ENCODE results near the gene PTPN11.
"Not testable (repeated sequence)": the region's sequence is repeated elsewhere in the genome, so short reads cannot be mapped to it uniquely, and the experiment has no call there.

Gene PTPN11

GRCh38 chr12:112457142-112457541 lies 38.4 kb downstream of the PTPN11 start:
- not testable (repeated sequence) for DNase-seq

- DNase-seq: no peak
Measured at GRCh38 chr12:112458330-112458729, 39.6 kb downstream of the PTPN11 start.

DNA sequence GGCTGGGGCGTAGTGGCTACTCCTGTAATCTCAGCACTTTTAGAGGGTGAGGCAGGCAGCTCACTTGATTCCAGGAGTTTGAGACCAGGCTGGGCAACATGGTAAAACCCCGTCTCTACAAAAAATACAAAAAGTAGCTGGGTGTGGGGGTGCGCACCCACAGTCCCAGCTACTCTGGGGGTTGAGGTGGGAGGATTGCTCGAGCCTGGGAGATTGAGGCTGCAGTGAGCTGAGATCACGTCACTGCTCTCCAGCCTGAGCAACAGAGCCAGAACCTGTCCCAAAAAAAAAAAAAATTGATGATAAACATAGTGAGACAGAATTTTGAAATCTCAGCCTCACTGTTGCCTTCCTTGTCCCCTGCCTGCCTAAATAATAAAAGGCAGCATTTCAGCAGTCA lies 40.0 kb downstream of the PTPN11 start:
- no peak for DNase-seq

DNA sequence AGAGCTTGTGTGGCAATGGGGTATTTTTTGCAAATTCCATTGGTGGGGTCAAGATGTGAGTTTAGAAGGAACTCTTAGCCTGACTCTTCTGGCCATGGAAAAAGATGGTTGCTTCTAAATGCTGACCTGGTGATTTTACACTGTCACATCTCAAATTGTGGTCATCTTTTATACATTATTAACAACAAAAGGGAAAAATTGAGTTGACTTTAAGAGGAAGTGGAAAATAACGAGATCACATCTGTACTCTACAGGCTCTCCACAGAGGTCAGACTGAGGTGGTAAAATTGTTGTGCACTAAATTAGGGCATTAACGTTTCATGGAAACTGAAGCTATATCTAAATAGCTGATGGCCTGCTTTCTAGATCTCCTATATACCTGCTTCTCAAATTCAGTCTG lies 44.7 kb downstream of the PTPN11 start:
- DNase-seq: no peak

DNA sequence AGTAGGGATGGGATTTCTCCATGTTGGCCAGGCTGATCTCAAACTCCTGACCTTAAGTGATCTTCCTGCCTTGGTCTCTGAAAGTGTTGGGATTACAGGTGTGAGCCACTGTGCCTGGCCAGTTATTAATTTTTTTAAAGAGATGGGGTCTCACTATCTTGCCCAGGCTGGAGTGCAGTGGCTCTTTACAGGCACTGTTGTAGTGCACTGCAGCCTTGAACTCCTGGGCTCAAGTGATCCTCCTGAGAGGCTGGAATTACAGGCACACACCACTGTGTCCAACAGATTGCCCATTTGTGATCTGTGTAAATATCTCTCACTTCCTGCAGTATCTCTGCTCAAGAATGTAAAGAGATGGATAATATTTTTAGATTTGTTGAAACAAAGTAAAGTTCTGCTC lies 45.9 kb downstream of the PTPN11 start:
- DNase-seq: no peak

DNA sequence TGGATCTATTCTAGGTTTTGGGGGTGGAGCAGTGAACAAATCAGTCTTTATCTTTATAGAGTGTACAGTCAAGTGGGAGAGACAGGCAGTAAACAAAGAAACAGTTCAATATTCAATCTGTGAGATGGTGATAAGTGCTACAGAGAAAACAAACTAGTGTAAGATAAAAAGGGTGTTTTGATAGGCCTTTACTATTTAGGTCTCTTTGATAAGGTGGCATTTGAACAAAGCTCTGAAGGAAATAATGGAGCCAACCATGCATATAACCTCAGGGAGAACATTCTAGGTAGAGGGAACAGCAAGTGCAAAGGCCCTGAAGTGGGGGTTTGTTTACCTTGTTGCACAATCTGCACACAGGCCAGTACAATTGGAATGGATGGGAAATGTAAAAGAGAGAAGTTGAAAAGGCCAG lies 47.3 kb downstream of the PTPN11 start:
- no peak for DNase-seq

DNA sequence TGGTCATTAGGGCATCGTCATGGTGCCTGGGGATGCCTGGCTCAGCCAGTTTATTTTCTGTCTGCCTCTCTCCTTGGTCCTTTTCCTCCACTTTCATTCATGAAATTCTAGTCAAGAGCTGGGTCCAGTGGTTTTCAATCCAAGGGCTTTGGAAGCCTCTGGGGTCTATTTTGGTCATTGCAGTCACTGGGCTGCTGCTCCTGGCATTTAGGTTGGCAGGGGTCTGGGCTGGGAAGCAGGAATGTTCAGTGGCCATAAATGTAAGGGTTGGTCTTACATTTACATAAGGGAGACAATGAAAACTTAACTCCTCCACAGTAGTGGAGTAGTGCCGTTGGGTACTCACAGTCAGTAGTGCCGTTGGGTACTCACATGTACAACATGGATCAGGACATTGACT lies 48.1 kb downstream of the PTPN11 start:
- DNase-seq: no peak

DNA sequence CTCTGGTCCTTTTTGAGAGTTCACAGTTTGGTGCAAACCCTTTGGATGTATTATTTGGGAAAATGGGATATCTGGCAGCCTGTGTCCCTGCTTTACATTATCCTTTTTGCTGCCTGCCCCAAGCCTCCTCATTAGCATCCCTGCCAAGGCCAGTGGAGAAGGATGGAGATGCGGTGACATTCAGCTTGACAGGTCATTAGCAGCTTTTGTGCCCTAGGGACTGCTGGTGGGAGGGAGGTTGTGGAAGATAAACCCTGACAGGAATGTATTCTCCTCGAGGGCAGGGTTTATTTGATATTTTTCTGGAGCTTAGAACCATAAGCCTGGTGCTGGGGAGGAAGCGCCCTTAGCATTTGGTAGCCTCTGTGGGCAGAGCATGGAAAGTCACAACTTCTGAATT lies 49.3 kb downstream of the PTPN11 start:
- no peak for DNase-seq

GRCh38 chr12:112473056-112473455 lies 54.3 kb downstream of the PTPN11 start:
- no peak for DNase-seq

DNA sequence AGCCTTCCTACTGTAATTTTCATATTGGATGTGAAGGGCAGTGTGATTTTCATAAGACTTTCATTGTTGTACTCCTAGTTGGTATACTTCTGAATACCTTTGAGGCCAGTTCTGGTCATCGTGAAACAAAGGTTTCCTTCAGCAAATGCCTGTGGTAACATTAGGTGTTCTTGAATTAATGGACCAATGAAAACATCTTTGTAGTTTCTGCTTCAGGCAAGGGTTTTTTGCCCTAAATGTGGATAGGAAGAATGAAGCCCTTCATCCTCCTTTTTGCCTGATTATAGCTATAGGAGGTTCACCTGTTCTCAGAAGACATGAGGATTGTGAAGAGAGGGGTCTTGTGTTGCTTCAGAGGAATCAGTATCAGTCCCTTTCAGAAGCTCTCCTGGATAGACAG lies 60.7 kb downstream of the PTPN11 start:
- DNase-seq: no peak

GRCh38 chr12:112480931-112481330 lies 62.2 kb downstream of the PTPN11 start:
- DNase-seq: no peak

- DNase-seq: no peak
Measured at GRCh38 chr12:112482733-112483132, 64.0 kb downstream of the PTPN11 start.

DNA sequence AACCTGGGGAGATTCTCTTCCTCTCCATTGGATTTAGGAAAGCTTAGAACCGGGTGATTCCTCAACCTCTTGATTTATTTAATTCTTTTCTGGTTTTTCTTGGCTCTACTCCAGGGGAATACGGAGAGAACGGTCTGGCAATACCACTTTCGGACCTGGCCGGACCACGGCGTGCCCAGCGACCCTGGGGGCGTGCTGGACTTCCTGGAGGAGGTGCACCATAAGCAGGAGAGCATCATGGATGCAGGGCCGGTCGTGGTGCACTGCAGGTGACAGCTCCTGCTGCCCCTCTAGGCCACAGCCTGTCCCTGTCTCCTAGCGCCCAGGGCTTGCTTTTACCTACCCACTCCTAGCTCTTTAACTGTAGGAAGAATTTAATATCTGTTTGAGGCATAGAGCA lies 67.6 kb downstream of the PTPN11 start:
- no peak for DNase-seq

DNA sequence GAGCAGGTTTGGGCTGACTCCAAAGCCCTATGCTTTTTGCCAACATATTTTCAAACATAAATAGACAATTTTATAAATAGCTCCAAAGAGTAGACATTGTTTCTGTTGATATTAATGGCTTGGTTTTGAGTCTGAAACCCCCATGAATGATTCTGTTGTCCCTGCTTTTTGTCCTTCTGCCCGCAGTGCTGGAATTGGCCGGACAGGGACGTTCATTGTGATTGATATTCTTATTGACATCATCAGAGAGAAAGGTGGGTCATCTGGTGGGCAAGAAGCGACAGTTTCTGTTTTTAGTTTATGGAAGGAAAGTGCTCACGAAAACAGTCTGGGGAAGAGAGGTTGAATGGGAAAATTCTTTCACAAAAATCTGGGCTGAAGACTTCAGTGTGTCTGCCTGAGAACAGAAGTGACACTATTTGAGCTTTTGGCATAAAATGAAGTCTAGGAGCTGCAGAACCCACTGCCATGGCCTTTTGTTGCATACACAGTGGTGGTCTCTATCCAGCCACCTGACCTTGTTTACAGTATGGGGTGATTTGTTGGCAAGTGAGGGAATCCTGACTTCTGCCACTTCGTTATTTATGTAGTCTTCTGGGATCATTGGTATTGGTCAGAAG lies 69.6 kb downstream of the PTPN11 start:
- DNase-seq: no peak

- DNase-seq: no peak
Measured at GRCh38 chr12:112489456-112489855, 70.7 kb downstream of the PTPN11 start.

DNA sequence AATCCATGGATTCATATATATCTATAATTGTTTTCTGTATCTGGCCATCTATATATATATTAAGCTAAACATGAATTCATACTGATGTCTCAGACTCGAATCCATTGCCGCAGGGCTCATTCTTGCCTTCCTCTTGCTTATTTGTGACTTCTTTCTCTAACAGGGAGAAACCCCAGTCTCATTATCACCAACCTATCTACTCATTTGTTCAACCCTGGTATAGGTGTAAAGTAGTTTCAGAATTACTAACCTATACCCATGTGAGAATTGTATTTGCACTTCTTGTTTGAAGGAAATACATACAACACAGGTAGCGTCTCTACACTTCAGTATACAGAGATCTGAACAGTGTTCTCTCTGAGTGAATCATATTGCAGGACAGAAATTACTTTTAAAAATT lies 77.7 kb downstream of the PTPN11 start:
- no peak for DNase-seq

- no peak for DNase-seq
Measured at GRCh38 chr12:112498580-112498979, 79.8 kb downstream of the PTPN11 start.

- DNase-seq: no peak
Measured at GRCh38 chr12:112503512-112503911, 84.8 kb downstream of the PTPN11 start.

DNA sequence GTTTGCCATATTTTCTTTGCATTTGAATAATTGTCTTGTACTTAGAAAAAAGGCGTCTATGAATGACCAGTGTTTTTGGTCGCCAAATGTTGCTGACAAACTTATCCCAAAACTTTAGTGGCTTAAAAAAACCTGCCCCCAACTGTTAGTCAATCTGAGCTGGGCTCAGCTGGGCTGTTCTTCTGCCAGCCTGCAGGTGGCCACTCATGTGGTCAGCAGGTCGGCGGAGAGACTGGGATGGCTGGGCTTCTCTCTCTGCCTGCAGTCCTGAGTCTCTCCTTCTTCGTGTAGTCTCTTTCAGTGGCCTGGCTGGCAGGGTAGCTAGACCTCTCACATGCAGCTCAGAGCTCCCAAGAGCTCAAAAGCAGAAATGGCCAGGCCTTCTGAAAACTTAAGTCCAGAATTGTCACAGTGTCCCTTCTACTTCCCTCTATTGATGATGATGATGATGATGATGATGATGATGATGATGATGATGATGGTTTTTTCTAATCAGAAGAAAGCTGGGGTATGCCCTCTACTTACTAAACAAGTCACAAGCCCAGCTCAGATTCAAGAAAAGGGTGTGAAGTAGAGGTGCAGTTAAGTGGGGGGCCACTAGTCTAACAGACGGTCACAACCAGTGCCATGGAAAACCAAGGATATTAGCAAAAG lies 87.9 kb downstream of the PTPN11 start:
- no peak for DNase-seq

DNA sequence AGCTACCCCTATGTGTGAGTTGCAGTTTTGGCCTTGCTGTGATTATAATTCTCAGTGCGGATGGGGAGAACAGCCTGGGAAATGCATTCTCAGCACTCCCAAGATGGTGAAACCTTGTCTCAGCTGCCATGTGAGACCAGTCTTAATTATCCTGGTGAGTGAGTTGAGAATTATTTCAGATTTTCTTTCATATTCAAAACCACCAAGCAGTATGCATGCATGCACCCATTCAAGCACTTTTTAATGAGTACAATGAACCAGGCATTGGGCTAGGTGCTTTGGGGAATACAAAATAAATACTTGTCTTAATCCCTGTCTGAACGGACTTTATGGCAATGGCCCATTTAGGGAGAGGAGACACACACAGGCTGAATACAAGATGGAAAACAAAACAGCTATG lies 94.7 kb downstream of the PTPN11 start:
- no peak for DNase-seq

- no peak for DNase-seq
Measured at GRCh38 chr12:112514456-112514855, 95.7 kb downstream of the PTPN11 start.

GRCh38 chr12:112514926-112515642 lies 96.3 kb downstream of the PTPN11 start:
- no peak for DNase-seq

GRCh38 chr12:112515868-112516267 lies 97.1 kb downstream of the PTPN11 start:
- DNase-seq: no peak

DNA sequence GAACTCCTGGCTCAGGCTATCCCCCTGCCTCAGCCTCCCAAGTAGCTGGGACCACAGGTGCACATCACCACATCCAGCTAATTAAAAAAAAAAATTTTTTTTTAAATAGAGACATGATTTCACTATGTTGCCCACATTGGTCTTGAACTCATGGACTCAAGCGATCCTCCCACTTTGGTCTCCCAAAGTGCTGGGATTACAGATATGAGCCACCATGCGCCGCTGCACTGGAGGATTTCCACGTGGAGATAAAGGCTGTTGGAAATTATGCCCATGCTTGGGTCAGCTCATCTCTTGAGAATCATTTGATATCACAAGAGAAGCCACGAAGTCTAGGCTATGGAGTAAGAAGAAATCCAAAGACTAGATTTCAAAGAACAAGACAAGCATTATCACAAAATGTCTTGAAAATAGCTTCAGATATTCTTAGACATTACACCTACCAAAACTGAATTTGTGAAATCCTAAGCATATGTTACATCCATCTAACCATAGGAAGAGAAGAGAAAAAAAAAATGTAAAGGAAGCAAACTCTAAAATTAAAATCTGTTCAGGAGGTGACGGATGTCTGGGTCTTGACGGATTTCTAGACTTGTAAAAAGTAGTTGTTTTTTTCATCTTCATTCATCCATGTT lies 99.1 kb downstream of the PTPN11 start:
- DNase-seq: no peak

Measured in NCI-H187 (cell line).